ENCODE data around the gene ZIC2.

The ZIC2 gene

DNA sequence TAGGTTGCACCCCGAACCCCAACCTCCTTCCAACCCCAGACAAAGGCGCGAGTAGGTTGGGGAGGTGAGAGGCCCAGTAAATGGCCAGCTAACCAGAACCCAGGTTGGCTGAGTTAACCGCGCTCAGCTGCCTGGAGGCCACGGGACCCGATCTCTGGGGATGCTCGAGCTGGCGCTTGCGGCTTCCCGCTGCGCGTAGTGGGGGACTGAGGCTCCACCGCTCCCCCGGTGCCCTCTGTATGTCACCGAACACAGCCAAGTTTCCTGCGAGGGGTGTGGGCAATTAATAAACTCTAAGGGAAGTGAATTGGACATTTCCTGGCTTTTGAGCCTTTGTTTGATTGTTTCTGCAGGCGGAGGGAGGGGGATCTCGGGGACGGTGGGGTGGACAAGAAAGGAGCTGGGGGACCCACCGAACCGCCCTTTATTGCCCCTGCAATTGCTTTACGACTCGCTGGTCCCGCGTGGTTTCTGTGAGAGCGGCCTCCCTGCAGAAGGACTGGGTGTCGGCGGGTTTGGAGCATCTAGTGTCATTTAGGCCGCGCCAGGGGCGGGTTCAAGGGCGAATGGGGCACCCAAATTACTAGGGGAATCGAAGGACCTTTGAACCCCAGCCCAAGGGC, 6.5 kb upstream of the ZIC2 start:
- FAIRE-seq, result no peak

DNA sequence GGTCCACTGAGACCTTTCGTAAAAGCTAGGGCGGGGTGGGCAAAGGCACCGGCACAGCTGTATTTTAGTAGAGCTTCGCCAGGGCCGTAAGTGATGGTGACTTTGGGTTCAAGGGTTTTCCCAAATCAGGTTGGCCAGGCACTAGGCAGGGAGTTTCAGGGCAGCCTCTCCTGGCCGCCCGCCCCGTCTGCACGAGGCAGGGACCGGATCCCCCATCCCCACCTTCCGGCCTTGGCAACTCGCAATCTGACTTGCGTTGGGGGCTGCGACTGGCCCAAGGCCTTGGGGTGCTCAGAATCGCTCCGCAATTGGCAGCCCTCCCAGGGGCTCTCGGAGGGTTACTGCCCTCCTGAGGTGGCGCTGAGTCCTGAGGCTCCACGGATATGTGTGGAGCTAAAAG, 6.0 kb upstream of the ZIC2 start:
- no peak for FAIRE-seq

DNA sequence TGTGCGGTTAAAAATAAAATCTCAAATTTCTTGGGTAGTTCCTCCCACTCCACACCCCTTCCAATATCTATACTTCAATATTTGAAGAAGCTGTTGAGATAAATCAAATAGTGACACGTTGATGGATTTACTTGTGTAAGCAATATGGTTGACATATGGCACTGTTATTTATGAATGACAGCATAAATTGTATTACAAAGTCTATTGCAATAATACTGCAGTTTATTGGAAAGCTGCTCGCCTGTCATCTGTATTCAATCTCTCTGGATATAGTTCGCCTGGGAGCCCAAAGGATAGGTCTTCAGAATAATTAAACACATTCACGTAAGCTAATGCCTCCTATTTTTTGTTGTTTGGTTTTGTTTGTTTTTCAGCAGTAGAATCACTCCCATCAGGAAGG, 5.0 kb upstream of the ZIC2 start:
- no peak for FAIRE-seq

DNA sequence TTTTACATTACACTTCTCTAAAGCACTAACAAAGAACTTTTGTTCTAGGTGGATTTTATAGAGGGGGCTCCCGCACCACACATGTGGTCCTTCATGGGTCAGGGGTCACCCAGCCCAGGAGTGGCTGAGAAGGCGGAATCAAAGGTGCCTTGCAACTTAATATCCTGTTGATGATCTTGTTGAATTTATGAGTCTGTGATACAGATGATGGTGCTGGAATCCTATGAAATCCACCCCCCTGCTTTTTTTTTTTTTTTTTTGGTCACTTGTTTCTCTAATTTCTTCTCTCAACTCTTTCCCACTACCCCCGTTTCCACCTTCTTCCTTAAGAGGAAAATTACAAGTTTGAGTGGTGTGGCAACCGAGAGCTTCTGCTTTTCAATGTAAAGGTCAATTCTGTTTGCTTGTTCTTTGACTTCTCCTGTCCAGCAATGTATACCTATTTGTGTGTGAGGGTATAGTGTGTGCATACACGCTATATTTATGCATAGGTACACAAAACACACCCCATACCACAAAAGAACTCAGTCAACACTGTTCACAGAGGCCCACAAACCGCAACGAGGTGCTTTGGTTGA, 4.2 kb upstream of the ZIC2 start:
- no peak for FAIRE-seq

DNA sequence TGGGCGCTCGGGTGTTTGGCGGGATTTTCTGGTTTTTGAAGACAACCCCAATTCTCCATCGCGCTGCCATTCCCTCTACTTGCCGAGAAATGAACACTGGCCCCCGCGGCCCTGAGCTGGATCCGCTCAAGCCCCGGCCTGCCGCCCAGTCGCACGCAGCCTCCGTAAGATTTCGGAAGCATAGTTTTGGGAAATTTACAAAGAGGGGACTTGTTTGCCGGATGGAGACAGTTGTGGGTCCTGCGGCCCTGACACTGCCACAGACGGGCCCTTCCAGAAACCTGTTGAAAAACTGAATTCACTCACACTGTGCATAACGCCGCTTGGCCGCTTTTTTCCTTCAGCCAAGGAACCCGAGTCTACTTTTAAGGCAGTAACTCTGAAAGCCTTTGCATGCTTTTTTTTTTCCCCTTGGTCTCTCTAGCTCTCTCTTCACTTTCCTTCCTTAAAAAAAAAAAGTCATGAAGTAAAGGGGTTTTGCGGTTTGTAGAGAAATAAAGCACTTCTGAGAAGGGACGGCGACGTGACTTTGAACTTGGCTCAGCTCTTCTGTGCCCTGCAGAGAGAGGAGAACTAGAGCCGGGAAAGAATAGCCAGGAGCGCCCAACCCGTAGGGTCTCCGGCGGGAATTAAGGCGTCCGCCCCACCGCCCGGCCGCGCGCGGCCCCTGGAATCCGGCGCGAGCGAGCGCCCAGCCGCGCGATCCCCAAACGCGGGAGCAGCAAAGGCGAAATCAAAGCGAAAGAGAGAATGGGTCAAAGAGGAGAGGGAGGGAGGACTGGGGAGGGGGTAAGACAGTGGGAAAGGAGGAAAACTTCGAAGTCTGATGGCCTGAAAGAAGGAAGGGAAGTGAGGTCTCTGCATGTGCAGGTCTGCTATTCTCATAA, 3.4 kb upstream of the ZIC2 start:
- FAIRE-seq, result no peak

DNA sequence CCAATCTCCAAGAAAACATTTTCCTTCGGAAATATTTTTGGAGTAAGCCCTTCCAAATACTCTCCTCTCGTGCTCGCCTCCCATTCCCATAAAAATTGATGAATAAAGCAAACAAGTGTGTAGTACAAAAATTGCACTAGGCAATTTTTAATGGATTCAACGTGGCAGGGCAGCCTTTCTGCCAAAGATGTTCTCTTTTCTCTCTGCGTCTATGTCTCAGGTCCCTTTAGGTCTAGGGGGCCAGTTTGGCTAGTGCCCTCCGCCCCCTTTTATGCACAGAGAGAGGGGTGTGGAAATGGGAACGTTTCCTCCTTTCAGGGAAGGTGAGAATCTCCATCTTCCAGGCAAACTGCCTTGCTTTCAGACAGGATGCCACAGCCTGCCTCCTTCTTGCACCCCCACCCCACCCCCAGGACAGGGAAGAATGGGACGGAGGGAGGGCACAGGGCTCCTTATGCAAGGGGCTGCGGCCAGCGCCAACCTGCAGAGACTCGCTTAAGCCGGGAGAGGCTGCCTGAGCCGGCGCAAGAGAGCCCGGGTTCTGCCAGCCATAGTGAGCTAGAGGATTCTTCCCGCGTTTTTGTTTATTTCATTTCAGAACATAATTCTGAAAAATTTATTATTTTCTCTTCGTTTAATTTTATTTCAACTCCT, 2.7 kb upstream of the ZIC2 start:
- no peak for FAIRE-seq

DNA sequence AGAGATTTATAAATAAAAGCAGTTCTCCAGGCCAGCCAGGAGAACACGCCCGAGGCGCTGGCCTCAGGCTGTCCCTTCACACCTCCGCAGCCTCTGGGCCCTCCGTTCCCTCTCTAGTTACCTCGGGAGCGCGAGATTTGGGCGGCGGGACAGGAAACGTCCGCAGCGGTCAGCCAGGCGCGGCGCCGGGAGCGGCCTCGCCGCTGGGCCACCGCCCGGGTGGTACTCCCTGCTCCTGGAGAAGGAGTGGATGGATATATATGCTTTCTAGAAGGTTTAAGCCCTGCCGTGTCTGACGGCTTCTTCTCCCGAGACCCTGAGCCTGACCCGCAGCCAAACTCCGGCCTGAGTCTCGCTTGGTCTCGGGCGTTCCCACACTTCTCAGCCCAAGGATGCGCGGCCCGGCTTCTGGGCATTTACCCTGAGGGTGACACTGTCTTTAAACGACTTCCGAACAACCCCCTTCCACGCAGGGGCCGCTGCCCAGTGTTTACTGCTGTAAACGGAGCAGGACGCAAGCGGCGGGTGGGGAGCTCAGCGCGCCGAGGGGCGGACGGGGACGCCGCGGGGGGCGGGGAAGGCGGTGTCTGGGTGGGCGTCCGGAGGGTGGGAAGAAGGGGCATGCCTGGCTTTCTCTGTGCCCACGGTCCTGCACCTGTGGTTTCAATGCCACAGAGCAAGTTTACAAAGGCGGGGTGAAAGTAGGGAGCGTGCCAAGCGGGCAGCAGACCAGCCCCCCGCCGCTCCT, 2.0 kb upstream of the ZIC2 start:
- FAIRE-seq, result no peak

DNA sequence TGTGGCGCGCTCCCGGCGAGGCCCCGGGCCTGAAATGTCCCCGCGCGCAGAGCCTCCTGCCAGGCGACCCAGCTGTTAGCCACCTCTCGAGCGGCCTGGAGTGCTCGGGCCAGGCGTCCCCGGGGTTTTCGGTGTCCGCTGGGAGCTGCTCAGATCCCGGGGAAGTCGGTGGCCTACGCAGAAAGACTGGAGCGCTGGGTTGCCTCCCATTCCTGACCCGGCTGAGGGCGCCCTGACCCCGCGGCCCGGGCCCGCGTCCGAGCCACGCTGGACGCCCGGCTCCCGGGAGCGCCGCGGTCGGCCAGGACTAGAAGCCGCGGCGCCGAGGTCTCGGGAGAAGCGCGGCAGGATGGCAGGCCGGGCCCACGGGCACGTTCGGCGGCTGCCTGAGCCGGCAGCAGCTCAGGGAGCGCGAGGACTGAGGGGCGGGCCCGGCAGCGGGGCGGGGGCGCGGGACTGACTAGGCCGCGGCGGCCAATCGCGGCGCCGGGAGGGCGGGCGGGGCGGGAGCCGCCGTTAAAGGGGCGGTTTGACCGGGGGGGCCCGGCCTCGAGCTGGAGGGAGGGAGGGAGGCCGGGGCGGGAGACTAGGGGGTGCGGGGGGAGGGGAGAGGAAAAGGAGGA, 1.3 kb upstream of the ZIC2 start:
- FAIRE-seq, result no peak

DNA sequence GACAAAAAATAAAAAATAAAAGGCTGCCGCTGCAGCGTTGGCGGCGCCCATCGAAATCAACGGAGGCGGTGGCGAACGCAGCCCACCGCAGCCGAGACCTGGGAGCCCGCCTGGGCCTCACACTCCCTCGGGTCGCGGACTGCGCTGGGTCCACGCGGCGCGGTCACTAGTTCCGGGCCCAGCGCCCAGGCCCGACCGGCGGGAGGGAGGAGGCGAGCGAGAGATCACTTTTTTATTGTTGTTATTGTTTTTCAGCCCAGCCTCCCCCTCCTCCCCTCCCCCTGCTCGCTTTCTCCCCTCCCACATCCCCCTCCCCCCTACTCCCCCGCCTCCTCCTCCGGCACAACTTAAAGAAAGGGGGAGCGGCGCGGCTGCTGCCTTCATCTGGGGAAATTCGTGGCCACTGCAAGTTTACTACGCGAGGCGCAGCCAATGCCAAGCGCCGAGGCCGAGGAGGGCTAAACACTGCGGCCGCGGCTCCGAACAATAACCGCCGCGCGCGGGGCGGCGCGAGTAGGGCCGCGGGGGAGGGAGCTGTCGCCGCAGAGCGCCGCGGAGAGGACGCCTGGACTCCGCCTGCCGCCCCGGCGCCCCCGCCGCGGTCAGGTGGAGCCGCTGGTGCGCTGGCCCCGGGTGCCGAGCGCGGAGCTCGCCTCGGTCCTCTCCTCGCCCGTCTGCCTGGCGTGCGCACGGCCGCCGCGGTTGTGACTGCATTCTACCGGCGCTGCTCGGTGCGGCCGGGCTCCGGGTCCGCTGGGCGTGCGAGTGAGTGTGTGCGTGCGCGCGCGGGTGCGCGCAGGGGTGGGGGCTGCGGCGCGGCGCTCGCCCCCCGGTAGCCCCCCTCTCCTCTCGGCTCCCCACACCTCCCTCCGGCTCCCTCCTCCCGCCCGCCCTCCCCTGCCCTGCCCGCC, 505 bp upstream of the ZIC2 start:
- FAIRE-seq, result no peak

DNA sequence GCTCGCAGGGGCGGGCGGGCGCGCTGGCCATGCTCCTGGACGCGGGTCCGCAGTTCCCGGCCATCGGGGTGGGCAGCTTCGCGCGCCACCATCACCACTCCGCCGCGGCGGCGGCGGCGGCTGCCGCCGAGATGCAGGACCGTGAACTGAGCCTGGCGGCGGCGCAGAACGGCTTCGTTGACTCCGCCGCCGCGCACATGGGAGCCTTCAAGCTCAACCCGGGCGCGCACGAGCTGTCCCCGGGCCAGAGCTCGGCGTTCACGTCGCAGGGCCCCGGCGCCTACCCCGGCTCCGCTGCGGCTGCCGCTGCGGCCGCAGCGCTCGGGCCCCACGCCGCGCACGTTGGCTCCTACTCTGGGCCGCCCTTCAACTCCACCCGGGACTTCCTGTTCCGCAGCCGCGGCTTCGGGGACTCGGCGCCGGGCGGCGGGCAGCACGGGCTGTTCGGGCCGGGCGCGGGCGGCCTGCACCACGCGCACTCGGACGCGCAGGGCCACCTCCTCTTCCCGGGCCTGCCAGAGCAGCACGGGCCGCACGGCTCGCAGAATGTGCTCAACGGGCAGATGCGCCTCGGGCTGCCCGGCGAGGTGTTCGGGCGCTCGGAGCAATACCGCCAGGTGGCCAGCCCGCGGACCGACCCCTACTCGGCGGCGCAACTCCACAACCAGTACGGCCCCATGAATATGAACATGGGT, 599 bp downstream of the ZIC2 start:
- FAIRE-seq, result no peak

DNA sequence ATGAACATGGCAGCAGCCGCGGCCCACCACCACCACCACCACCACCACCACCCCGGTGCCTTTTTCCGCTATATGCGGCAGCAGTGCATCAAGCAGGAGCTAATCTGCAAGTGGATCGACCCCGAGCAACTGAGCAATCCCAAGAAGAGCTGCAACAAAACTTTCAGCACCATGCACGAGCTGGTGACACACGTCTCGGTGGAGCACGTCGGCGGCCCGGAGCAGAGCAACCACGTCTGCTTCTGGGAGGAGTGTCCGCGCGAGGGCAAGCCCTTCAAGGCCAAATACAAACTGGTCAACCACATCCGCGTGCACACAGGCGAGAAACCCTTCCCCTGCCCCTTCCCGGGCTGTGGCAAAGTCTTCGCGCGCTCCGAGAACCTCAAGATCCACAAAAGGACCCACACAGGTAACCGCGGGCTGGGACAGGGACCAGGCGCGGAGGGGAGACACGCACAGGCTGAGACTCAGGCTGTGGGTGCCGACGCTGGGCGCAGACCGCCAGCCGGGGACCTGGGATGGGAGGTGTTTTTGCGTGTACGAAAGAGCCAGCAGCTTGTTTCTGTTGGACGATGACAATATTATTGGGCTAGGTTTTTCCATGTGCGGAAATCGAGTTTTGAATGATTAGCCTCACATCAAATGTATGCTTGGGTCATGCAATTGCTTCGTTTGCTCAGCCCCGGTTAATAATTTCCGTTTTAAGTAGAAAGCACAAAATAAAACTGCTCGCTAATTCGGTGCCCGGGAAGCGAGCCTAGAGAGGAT, 1.3 kb downstream of the ZIC2 start:
- FAIRE-seq, result no peak

DNA sequence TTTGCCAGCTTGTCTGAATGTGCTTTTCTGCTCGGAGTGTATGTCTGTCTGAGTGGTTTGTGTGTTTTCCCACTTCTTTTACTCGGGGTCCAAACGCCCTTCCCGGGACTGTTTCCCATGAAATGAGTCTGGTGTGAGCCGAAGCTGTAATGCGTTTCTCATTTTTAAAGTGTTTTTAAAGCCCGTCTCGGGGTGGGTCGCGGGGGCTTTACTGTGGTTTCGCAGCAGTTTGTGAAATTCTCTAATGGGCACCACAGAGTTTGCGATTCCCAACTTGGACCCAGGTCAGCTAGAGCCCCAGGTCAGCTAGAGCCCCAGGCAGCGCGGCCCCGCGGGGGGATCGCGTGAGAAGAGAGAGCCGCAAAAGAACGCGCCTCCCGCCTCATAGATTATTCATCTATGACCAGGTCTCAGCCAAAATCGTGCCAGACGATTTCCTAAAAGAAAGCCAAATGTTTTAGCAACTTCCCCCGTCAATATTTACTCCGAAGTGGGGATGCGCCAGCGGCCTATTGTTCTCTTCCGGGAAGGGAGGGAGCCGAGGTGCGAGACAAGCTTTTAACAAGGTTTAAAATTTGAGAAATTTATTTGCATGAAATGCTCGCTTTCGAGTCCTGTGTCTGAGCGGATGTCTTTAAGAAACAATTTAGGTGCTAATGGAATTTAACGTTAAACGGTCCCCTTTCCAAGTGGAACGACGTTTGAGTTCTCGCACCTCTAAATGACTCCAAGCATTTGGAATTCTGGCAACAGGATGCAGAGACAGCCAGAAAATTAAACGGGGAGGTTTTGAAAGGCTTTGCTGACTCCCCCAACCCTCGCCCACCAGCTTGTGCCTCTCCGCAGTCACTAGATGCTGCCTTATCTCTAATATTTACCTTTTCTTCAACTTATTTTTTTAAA, 2.2 kb downstream of the ZIC2 start:
- FAIRE-seq, result no peak

DNA sequence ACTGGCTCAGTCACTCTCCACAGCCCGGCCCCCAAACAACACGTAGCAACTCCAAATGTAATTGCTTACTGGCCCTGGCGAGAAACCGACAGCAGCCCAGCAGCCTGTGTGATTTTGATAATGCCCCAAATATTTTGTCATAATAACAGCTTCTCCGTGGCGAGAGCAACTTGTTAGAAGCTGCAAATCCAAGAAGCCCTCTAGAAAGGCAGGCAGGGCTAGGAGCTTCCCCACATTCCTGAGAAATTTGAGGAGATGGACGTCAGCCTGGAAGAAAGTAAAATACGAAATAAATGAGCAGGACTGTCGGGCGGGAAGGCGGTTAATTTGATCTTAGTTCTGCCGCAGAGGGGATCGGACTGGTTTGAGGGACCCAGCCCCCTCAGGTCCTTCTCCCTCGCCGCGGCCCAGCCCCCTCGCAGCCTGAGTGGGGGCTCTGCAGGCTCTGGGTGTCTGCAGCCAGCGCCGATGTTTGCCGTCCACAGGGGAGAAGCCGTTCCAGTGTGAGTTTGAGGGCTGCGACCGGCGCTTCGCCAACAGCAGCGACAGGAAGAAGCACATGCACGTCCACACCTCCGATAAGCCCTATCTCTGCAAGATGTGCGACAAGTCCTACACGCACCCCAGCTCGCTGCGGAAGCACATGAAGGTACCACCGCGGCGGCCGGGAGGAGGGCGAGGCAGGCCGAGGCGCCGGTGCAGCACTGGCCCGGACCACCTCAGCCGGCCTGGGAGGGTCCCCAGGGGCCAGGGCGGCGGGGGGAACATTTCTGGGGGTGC, 3.1 kb downstream of the ZIC2 start:
- FAIRE-seq, result no peak

DNA sequence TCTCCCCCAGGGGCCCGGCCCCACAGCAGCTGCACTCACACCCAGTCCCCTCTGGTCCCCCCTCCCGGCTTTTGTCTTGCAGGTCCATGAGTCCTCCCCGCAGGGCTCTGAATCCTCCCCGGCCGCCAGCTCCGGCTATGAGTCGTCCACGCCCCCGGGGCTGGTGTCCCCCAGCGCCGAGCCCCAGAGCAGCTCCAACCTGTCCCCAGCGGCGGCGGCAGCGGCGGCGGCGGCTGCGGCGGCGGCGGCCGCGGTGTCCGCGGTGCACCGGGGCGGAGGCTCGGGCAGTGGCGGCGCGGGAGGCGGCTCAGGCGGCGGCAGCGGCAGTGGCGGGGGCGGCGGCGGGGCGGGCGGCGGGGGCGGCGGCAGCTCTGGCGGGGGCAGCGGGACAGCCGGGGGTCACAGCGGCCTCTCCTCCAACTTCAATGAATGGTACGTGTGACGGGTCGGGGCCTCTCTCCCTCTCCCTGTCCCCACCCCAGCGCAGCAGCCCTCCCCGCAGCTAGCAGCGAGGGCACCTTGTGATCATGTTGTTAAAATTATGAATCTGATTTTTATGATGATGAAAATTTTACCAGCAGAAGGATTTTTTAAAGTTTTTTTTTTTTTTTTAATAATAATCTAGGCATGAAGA, 3.8 kb downstream of the ZIC2 start:
- FAIRE-seq, result no peak

DNA sequence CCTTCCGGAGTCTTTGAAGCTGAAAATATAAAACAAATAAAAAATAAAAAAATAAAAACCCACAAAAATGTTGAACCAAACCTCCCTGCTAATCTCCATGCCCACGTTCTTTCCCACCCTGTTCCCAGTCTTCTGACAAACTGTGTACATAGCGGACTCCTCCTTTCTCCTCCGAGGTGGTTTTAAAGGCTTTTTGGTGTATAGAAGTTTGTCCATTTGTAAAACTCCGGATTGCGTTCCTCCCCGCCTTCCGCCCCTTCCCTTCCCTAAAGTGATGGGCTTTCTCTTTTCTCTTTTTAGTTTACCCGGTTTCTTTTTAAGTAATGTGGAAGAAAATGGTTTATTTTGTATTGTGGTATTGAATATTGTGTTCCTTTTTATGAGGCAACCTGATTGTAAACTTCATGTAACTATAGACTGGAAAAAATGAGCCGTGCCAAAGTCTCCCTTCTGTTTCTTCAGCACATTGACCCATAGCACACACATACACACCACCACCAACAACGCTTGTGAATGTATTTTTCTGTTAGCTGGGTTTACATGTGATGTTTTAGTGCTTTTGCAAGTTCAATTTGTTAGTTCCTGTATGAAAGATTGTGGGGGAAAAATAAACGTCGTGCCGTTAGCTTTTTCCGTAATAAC, 4.4 kb downstream of the ZIC2 start:
- FAIRE-seq, result peak; percentile 37

DNA sequence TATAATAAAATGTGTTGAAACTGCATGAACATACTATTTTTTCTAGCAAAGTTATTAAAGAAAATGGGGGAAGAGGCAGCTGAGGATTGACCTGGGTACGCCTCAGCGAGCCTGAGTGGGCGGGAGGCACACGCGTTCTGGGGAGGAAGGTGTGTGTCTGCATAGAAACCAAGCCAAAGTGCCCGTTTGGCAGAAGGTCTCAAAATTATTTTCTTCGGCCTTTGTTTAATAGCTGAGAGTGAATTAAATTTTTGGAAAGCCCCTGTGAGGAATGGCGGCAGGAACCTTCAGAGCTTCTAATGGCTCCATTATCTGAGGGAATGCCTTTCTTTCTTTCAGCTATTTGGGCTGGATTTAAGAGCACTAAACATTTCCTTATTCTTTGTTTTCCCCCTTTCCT, 5.2 kb downstream of the ZIC2 start:
- no peak for FAIRE-seq
